CD8-positive, alpha-beta memory T cell (primary cell): Measurements from ENCODE around the gene AHRR. TPM values are rescaled to one million over a fixed set of nuclear protein-coding genes. Genes with fewer than 3 reads are reported as not detected.

Experiments
- CTCF ChIA-PET: fragments of 350-600 bp; sonication (Branson Sonifier 250); formaldehyde crosslinking; loops from one replicate; lab custom pipeline; 2021; ENCODE audit warnings: antibody characterized with exemption; lab: Charles Lee
- POLR2A ChIA-PET: fragments of 350-600 bp; sonication (Branson Sonifier 250); formaldehyde crosslinking; loops from one replicate; lab custom pipeline; 2021; ENCODE audit warnings: antibody characterized with exemption; lab: Charles Lee
- DNase-seq, 5 donors: peaks; one replicate each; pipeline versions ENCODE4 v3.0.0 to v3.0.0-alpha.2; 2020 to 2022; ENCODE audit warnings: mixed read lengths in 1 of 5
- H3K27ac ChIP-seq: one replicate; pipeline ENCODE4 v1.7.0; 2013; ENCODE audit warnings: low read depth, mild to moderate bottlenecking, low read length, moderate library complexity
- H3K27me3 ChIP-seq: 2 replicates; pipeline ENCODE4 v1.7.0; 2013; ENCODE audit warnings: low read length, mild to moderate bottlenecking; ENCODE audit not compliant: insufficient read depth, poor library complexity, severe bottlenecking
- H3K36me3 ChIP-seq: 2 replicates; pipeline ENCODE4 v1.7.0; 2013; ENCODE audit warnings: mild to moderate bottlenecking, low read length, moderate library complexity; ENCODE audit not compliant: insufficient read depth
- H3K4me1 ChIP-seq: 2 replicates; pipeline ENCODE4 v1.7.0; 2013; ENCODE audit warnings: mild to moderate bottlenecking, low read length, moderate library complexity; ENCODE audit not compliant: insufficient read depth
- H3K4me3 ChIP-seq: 2 replicates; pipeline ENCODE4 v1.7.0; 2013; ENCODE audit warnings: mild to moderate bottlenecking, low read length
- H3K9me3 ChIP-seq: 2 replicates; pipeline ENCODE4 v1.7.0; 2013; ENCODE audit warnings: mild to moderate bottlenecking, low read length
- H3K27ac Mint-ChIP-seq, 8 donors: one replicate each; pipeline ENCODE4 v1.8.0; 2020 to 2021; ENCODE audit warnings: mixed read lengths in 8 of 8, mild to moderate bottlenecking in 6 of 8, inconsistent platforms in 3 of 8, moderate library complexity in 3 of 8
- H3K27me3 Mint-ChIP-seq, 2 donors: one replicate each; pipeline ENCODE4 v1.8.0; 2020 to 2021; ENCODE audit warnings: mixed read lengths in 2 of 2, mild to moderate bottlenecking in 1 of 2, moderate library complexity in 1 of 2
- H3K36me3 Mint-ChIP-seq, 3 donors: one replicate each; pipeline ENCODE4 v1.8.0; 2020 to 2021; ENCODE audit warnings: mixed read lengths in 3 of 3, inconsistent platforms in 1 of 3, mild to moderate bottlenecking in 1 of 3
- H3K4me1 Mint-ChIP-seq, 3 donors: one replicate each; pipeline ENCODE4 v1.8.0; 2020 to 2021; ENCODE audit warnings: mixed read lengths in 3 of 3, inconsistent platforms in 1 of 3, mild to moderate bottlenecking in 1 of 3
- H3K4me3 Mint-ChIP-seq, 7 donors: one replicate each; pipeline ENCODE4 v1.8.0; 2020 to 2021; ENCODE audit warnings: mixed read lengths in 7 of 7, mild to moderate bottlenecking in 6 of 7, moderate library complexity in 4 of 7, inconsistent platforms in 2 of 7
- H3K9me3 Mint-ChIP-seq, 5 donors: one replicate each; pipeline ENCODE4 v1.8.0; 2020 to 2022; ENCODE audit warnings: mixed read lengths in 5 of 5, mild to moderate bottlenecking in 3 of 5, moderate library complexity in 2 of 5, inconsistent platforms in 1 of 5
- polyA plus RNA-seq: library from polyadenylated mRNA; unstranded; fragments of 300-500 nt; fragmentation: Illumina TruSeq; gene quantifications from one replicate; pipeline ENCODE4 v1.2.3, GENCODE V29; 2021
- total RNA-seq, 2 experiments: library from RNA; stranded (reverse); gene quantifications; one replicate each; pipeline ENCODE4 v1.2.3, GENCODE V29; 2021

The AHRR gene
- total and polyA plus RNA-seq, 3 experiments from 2014 or later = 31.7 to 38.2 TPM; not detected in 1

GRCh38 chr5:476814-477175 is 155.3 kb downstream of the AHRR start:
- H3K9me3 Mint-ChIP-seq = no peaks in the 10 kb centered on the region
- H3K27ac ChIP-seq = no peak overlapping the region
- H3K36me3 ChIP-seq = no peaks in the 10 kb centered on the region
- no peak overlapping the region for H3K4me3 ChIP-seq
- peaks cover 7% of the 10 kb centered on the region for H3K27me3 ChIP-seq
- no peak for DNase-seq
- CTCF ChIA-PET = no interaction called here
- H3K4me3 Mint-ChIP-seq = no peak overlapping the region
- peaks cover 2 to 12% (median 6%) of the 10 kb centered on the region in 3 donors for H3K4me1 Mint-ChIP-seq
- peaks cover 0 to under 1% (median 0%) of the 10 kb centered on the region in 3 donors for H3K36me3 Mint-ChIP-seq
- no peaks in the 10 kb centered on the region for H3K9me3 ChIP-seq
- POLR2A ChIA-PET = no interaction called here
- peaks cover 11% of the 10 kb centered on the region for H3K4me1 ChIP-seq
- no peak overlapping the region for H3K27ac Mint-ChIP-seq
- peaks cover 12 to 16% of the 10 kb centered on the region in 2 donors for H3K27me3 Mint-ChIP-seq

GRCh38 chr5:477247-477646 is 155.7 kb downstream of the AHRR start:
- ChIA-PET CTCF (no interaction called here), POLR2A (no interaction called here)
- no peak overlapping the region for H3K4me3 Mint-ChIP-seq
- DNase-seq = no peak
- H3K36me3 Mint-ChIP-seq = no peaks in the 10 kb centered on the region
- Histone ChIP-seq H3K4me1 (peaks cover 7% of the 10 kb centered on the region), H3K27me3 (peaks cover 7% of the 10 kb centered on the region), H3K4me3 (no peak overlapping the region), H3K36me3 (no peaks in the 10 kb centered on the region), H3K9me3 (no peaks in the 10 kb centered on the region), H3K27ac (no peak overlapping the region)
- H3K4me1 Mint-ChIP-seq = peaks cover 0 to 9% (median 3%) of the 10 kb centered on the region in 3 donors
- H3K27me3 Mint-ChIP-seq = peaks cover 12 to 16% of the 10 kb centered on the region in 2 donors
- no peaks in the 10 kb centered on the region for H3K9me3 Mint-ChIP-seq
- no peak overlapping the region for H3K27ac Mint-ChIP-seq

GRCh38 chr5:477871-478270 is 156.4 kb downstream of the AHRR start:
- no peaks in the 10 kb centered on the region for H3K36me3 Mint-ChIP-seq
- POLR2A ChIA-PET = no interaction called here
- H3K4me3 Mint-ChIP-seq = no peak overlapping the region
- Histone ChIP-seq H3K27me3 (peaks cover 7% of the 10 kb centered on the region), H3K4me1 (peaks cover 7% of the 10 kb centered on the region), H3K36me3 (no peaks in the 10 kb centered on the region), H3K4me3 (no peak overlapping the region), H3K27ac (no peak overlapping the region), H3K9me3 (no peaks in the 10 kb centered on the region)
- CTCF ChIA-PET = no interaction called here
- no peak for DNase-seq
- no peaks in the 10 kb centered on the region for H3K9me3 Mint-ChIP-seq
- H3K4me1 Mint-ChIP-seq = peaks cover 0 to 9% (median 3%) of the 10 kb centered on the region in 3 donors
- H3K27ac Mint-ChIP-seq = no peak overlapping the region
- H3K27me3 Mint-ChIP-seq = peaks cover 12 to 16% of the 10 kb centered on the region in 2 donors

GRCh38 chr5:478369-478981 is 157.0 kb downstream of the AHRR start:
- Histone ChIP-seq H3K4me3 (no peak overlapping the region), H3K9me3 (no peaks in the 10 kb centered on the region), H3K27ac (no peak overlapping the region), H3K36me3 (no peaks in the 10 kb centered on the region), H3K27me3 (peaks cover 7% of the 10 kb centered on the region), H3K4me1 (peaks cover 7% of the 10 kb centered on the region)
- H3K4me1 Mint-ChIP-seq = peaks cover 0 to 9% (median 3%) of the 10 kb centered on the region in 3 donors
- DNase-seq = no peak
- H3K9me3 Mint-ChIP-seq = no peaks in the 10 kb centered on the region
- H3K4me3 Mint-ChIP-seq = no peak overlapping the region
- POLR2A ChIA-PET = no interaction called here
- CTCF ChIA-PET = no interaction called here
- no peaks in the 10 kb centered on the region for H3K36me3 Mint-ChIP-seq
- H3K27me3 Mint-ChIP-seq = peaks cover 12 to 16% of the 10 kb centered on the region in 2 donors
- no peak overlapping the region for H3K27ac Mint-ChIP-seq

- peaks cover 7% of the 10 kb centered on the region for H3K27me3 ChIP-seq
- ChIA-PET CTCF (no interaction called here), POLR2A (no interaction called here)
- Mint-ChIP-seq H3K27me3 (peaks cover 12 to 14% of the 10 kb centered on the region in 2 donors), H3K9me3 (no peaks in the 10 kb centered on the region), H3K4me3 (no peak overlapping the region), H3K27ac (no peak overlapping the region), H3K36me3 (no peaks in the 10 kb centered on the region), H3K4me1 (peaks cover 0 to 5% (median 1%) of the 10 kb centered on the region in 3 donors)
- no peaks in the 10 kb centered on the region for H3K36me3 ChIP-seq
- H3K27ac ChIP-seq = no peak overlapping the region
- no peaks in the 10 kb centered on the region for H3K9me3 ChIP-seq
- no peak for DNase-seq
- H3K4me3 ChIP-seq = no peak overlapping the region
- peaks cover 7% of the 10 kb centered on the region for H3K4me1 ChIP-seq
Measured at GRCh38 chr5:478982-479535, 157.5 kb downstream of the AHRR start.

GRCh38 chr5:479566-480319 is 158.2 kb downstream of the AHRR start:
- POLR2A ChIA-PET = no interaction called here
- Mint-ChIP-seq H3K9me3 (no peaks in the 10 kb centered on the region), H3K36me3 (no peaks in the 10 kb centered on the region), H3K4me1 (peaks cover 0 to 5% (median under 1%) of the 10 kb centered on the region in 3 donors), H3K4me3 (no peak overlapping the region), H3K27me3 (peaks cover 12 to 14% of the 10 kb centered on the region in 2 donors), H3K27ac (no peak overlapping the region)
- CTCF ChIA-PET = no interaction called here
- Histone ChIP-seq H3K4me1 (peaks cover 5% of the 10 kb centered on the region), H3K4me3 (no peak overlapping the region), H3K27me3 (peaks cover 7% of the 10 kb centered on the region), H3K36me3 (no peaks in the 10 kb centered on the region), H3K27ac (no peak overlapping the region), H3K9me3 (no peaks in the 10 kb centered on the region)
- DNase-seq = no peak

- no peaks in the 10 kb centered on the region for H3K9me3 Mint-ChIP-seq
- Histone ChIP-seq H3K4me1 (peaks cover 4% of the 10 kb centered on the region), H3K27me3 (no peaks in the 10 kb centered on the region), H3K36me3 (no peaks in the 10 kb centered on the region), H3K9me3 (no peaks in the 10 kb centered on the region), H3K4me3 (no peak overlapping the region), H3K27ac (no peak overlapping the region)
- H3K27me3 Mint-ChIP-seq = peaks cover 14 to 18% of the 10 kb centered on the region in 2 donors
- ChIA-PET CTCF (no interaction called here), POLR2A (no interaction called here)
- no peaks in the 10 kb centered on the region for H3K36me3 Mint-ChIP-seq
- DNase-seq = no peak
- no peak overlapping the region for H3K4me3 Mint-ChIP-seq
- H3K27ac Mint-ChIP-seq = no peak overlapping the region
- peaks cover 0 to 12% (median 2%) of the 10 kb centered on the region in 3 donors for H3K4me1 Mint-ChIP-seq
Measured at GRCh38 chr5:481347-481746, 159.8 kb downstream of the AHRR start.

GRCh38 chr5:482021-482420 is 160.5 kb downstream of the AHRR start:
- H3K27ac ChIP-seq = no peak overlapping the region
- H3K36me3 ChIP-seq = no peaks in the 10 kb centered on the region
- H3K4me3 ChIP-seq = no peak overlapping the region
- Mint-ChIP-seq H3K4me3 (no peak overlapping the region), H3K27ac (no peak overlapping the region), H3K9me3 (no peaks in the 10 kb centered on the region), H3K27me3 (peaks cover 12 to 20% of the 10 kb centered on the region in 2 donors), H3K36me3 (no peaks in the 10 kb centered on the region), H3K4me1 (peaks cover 0 to 14% (median 2%) of the 10 kb centered on the region in 3 donors)
- CTCF ChIA-PET = no interaction called here
- POLR2A ChIA-PET = no interaction called here
- no peaks in the 10 kb centered on the region for H3K27me3 ChIP-seq
- no peak for DNase-seq
- no peaks in the 10 kb centered on the region for H3K9me3 ChIP-seq
- H3K4me1 ChIP-seq = peaks cover 4% of the 10 kb centered on the region
